HG03439 (cell line): ENCODE measurements around the gene RAB11FIP3.

Experiments used
- ATAC-seq: cut with Tn5 transposase; IDR thresholded peaks from one replicate; pipeline ENCODE4 v1.9.1; 2021; ENCODE audit warnings: mild to moderate bottlenecking, moderate library complexity; ENCODE audit not compliant: unreplicated experiment

Gene RAB11FIP3

GRCh38 chr16:529012-529575 is 103.6 kb downstream of the RAB11FIP3 start:
- ATAC-seq: no peak

- ATAC-seq: no peak
Measured at GRCh38 chr16:530111-530817, 104.8 kb downstream of the RAB11FIP3 start.

GRCh38 chr16:531494-532125 is 106.2 kb downstream of the RAB11FIP3 start:
- ATAC-seq: no peak

GRCh38 chr16:533391-534123 is 108.1 kb downstream of the RAB11FIP3 start:
- no peak for ATAC-seq

GRCh38 chr16:534135-534534 is 108.7 kb downstream of the RAB11FIP3 start:
- no peak for ATAC-seq

- ATAC-seq: no peak
Measured at GRCh38 chr16:534856-535445, 109.5 kb downstream of the RAB11FIP3 start.

- no peak for ATAC-seq
Measured at GRCh38 chr16:535446-536405, 110.3 kb downstream of the RAB11FIP3 start.

- no peak for ATAC-seq
Measured at GRCh38 chr16:536746-537145, 111.3 kb downstream of the RAB11FIP3 start.

- ATAC-seq: no peak
Measured at GRCh38 chr16:537415-538335, 112.2 kb downstream of the RAB11FIP3 start.

- ATAC-seq: no peak
Measured at GRCh38 chr16:539901-540530, 114.6 kb downstream of the RAB11FIP3 start.

- no peak for ATAC-seq
Measured at GRCh38 chr16:540645-541340, 115.3 kb downstream of the RAB11FIP3 start.

- no peak for ATAC-seq
Measured at GRCh38 chr16:543301-544164, 118.1 kb downstream of the RAB11FIP3 start.

- no peak for ATAC-seq
Measured at GRCh38 chr16:544517-544916, 119.1 kb downstream of the RAB11FIP3 start.

- ATAC-seq: no peak
Measured at GRCh38 chr16:546909-547770, 121.7 kb downstream of the RAB11FIP3 start.

GRCh38 chr16:548586-548985 is 123.1 kb downstream of the RAB11FIP3 start:
- ATAC-seq: no peak
